Type B pancreatic cell (in vitro differentiated cells): ENCODE results near the gene BLOC1S5. TPM values are rescaled to one million over a fixed set of nuclear protein-coding genes. Genes with fewer than 3 reads are reported as not detected.

Experiments used
- DNase-seq: peaks from one replicate; pipeline ENCODE4 v3.0.0; 2021; ENCODE audit warnings: mixed read lengths; ENCODE audit not compliant: unreplicated experiment; ENCODE audit errors: extremely low spot score
- H3K27ac Mint-ChIP-seq: 2 replicates; pipeline ENCODE4 v1.8.0; 2021; ENCODE audit warnings: mild to moderate bottlenecking, mixed read lengths
- H3K27me3 Mint-ChIP-seq: 2 replicates; pipeline ENCODE4 v1.8.0; 2021; ENCODE audit warnings: mixed read lengths
- H3K36me3 Mint-ChIP-seq: 2 replicates; pipeline ENCODE4 v1.8.0; 2021; ENCODE audit warnings: mixed read lengths
- H3K4me1 Mint-ChIP-seq: one replicate; pipeline ENCODE4 v1.8.0; 2021; ENCODE audit warnings: mixed read lengths; ENCODE audit not compliant: unreplicated experiment
- H3K4me3 Mint-ChIP-seq: 2 replicates; pipeline ENCODE4 v1.8.0; 2021; ENCODE audit warnings: mild to moderate bottlenecking, mixed read lengths
- H3K9me3 Mint-ChIP-seq: 2 replicates; pipeline ENCODE4 v1.8.0; 2021; ENCODE audit warnings: mixed read lengths
- CTCF ChIP-seq: fragments of 200-600 bp; sonication (generic); conservative IDR thresholded peaks from 2 replicates; pipeline ENCODE4 v1.5.0; 2021; ENCODE audit warnings: antibody characterized with exemption, mild to moderate bottlenecking
- total RNA-seq: library from RNA; stranded (reverse); gene quantifications from 2 replicates; pipeline ENCODE4 v1.2.1, GENCODE V29; 2021; ENCODE audit warnings: low replicate concordance

The BLOC1S5 gene
- total RNA-seq, 1 donor from 2014 or later = 14.2 TPM

GRCh38 chr6:8061736-8062135, 2.5 kb downstream of the BLOC1S5 start:
- TF ChIP-seq CTCF = no peak
- DNase-seq = no peak
- Mint-ChIP-seq H3K4me3 (no peak overlapping the region), H3K27ac (no peak overlapping the region), H3K27me3 (no peaks in the 10 kb centered on the region), H3K9me3 (no peaks in the 10 kb centered on the region), H3K4me1 (peaks cover 14% of the 10 kb centered on the region), H3K36me3 (peaks cover 10% of the 10 kb centered on the region)

- H3K9me3 Mint-ChIP-seq = no peaks in the 10 kb centered on the region
- no peak overlapping the region for H3K27ac Mint-ChIP-seq
- no peak for TF ChIP-seq CTCF
- H3K4me3 Mint-ChIP-seq = no peak overlapping the region
- peaks cover 14% of the 10 kb centered on the region for H3K4me1 Mint-ChIP-seq
- H3K36me3 Mint-ChIP-seq = peaks cover 15% of the 10 kb centered on the region
- DNase-seq = no peak
- no peaks in the 10 kb centered on the region for H3K27me3 Mint-ChIP-seq
These were observed 3.8 kb downstream of the BLOC1S5 start for GRCh38 chr6:8060346-8060745.

GRCh38 chr6:8059129-8059528, 5.1 kb downstream of the BLOC1S5 start:
- Mint-ChIP-seq H3K27me3 (no peaks in the 10 kb centered on the region), H3K4me1 (peaks cover 6% of the 10 kb centered on the region), H3K4me3 (no peak overlapping the region), H3K9me3 (no peaks in the 10 kb centered on the region), H3K27ac (no peak overlapping the region), H3K36me3 (peaks cover 15% of the 10 kb centered on the region)
- no peak for DNase-seq
- TF ChIP-seq CTCF = peak; percentile 60

GRCh38 chr6:8057793-8058192, 6.4 kb downstream of the BLOC1S5 start:
- Mint-ChIP-seq H3K4me3 (no peak overlapping the region), H3K27ac (no peak overlapping the region), H3K27me3 (no peaks in the 10 kb centered on the region), H3K4me1 (peaks cover 6% of the 10 kb centered on the region), H3K9me3 (no peaks in the 10 kb centered on the region), H3K36me3 (peaks cover 18% of the 10 kb centered on the region)
- no peak for DNase-seq
- no peak for TF ChIP-seq CTCF

- no peak overlapping the region for H3K4me3 Mint-ChIP-seq
- H3K4me1 Mint-ChIP-seq = peaks cover 6% of the 10 kb centered on the region
- H3K9me3 Mint-ChIP-seq = no peaks in the 10 kb centered on the region
- H3K36me3 Mint-ChIP-seq = peaks cover 20% of the 10 kb centered on the region
- no peak overlapping the region for H3K27ac Mint-ChIP-seq
- DNase-seq = no peak
- TF ChIP-seq CTCF = no peak
- H3K27me3 Mint-ChIP-seq = no peaks in the 10 kb centered on the region
These were observed 6.9 kb downstream of the BLOC1S5 start for GRCh38 chr6:8057263-8057662.

GRCh38 chr6:8054276-8054675, 9.9 kb downstream of the BLOC1S5 start:
- H3K4me1 Mint-ChIP-seq = peaks cover 6% of the 10 kb centered on the region
- H3K27ac Mint-ChIP-seq = no peak overlapping the region
- no peak overlapping the region for H3K4me3 Mint-ChIP-seq
- H3K9me3 Mint-ChIP-seq = no peaks in the 10 kb centered on the region
- DNase-seq = no peak
- no peak for TF ChIP-seq CTCF
- peaks cover 32% of the 10 kb centered on the region for H3K36me3 Mint-ChIP-seq
- no peaks in the 10 kb centered on the region for H3K27me3 Mint-ChIP-seq
